SK-MEL-5 (cell line): ENCODE data around the gene ATP6V0A1. TPM values are rescaled to one million over a fixed set of nuclear protein-coding genes. Genes with fewer than 3 reads are reported as not detected.
"Not testable (repeated sequence)": the region's sequence is repeated elsewhere in the genome, so short reads cannot be mapped to it uniquely, and the experiment has no call there.

ENCODE experiments used
- DNase-seq: peaks from one replicate; pipeline ENCODE4 v3.0.0-alpha.2; 2016; ENCODE audit warnings: low read depth, low spot score
- in situ Hi-C: cut with HindIII; loops from 2 replicates; pipeline ENCODE4 v1.10.0; 2016; ENCODE audit warnings: low sequenced_read_pairs, high pct_unique_total_duplicates, low pct_unique_long_range_greater_than_20kb
- total RNA-seq: library from RNA; depleted of rRNA; stranded (reverse); fragments of >200 nt; shearing (Covaris generic); gene quantifications from 2 replicates; pipeline ENCODE4 v1.2.3, GENCODE V29; 2014

The ATP6V0A1 gene
- total RNA-seq, 1 experiment from 2014 or later = 59.0 TPM

GRCh38 chr17:42522263-42522790, 63.6 kb downstream of the ATP6V0A1 start:
- in situ Hi-C loops = loop anchor here (25.0 kb wide), 1 partner anchor 210 kb away; no protein-coding TSS in a partner anchor
- DNase-seq = no peak

DNA sequence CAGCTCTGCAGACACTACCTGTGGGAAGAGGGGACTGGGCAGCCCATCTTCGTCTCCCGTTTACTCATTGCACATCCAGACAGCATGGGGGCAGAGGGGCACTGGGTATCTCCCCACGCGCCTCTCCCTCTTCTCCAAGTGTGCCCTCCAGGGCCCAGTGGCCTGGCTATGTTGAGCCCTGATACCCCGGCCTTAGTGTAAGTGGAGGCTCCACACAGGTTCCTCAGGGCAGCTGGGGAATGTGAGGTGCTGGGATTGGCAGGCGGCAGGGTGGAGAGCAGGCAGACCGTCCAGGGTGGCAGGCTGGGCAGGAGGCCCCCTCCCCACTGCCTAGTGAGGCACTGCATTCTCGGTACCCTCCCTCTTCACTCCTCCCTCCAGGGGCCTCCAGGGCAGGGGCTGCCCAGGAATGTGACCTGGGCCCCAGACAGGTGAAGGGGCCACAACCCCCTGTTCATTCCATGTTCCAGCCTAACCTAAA, 64.2 kb downstream of the ATP6V0A1 start:
- DNase-seq = no peak
- in situ Hi-C loops = loop anchor here (25.0 kb wide), 1 partner anchor 211 kb away; no protein-coding TSS in a partner anchor

DNA sequence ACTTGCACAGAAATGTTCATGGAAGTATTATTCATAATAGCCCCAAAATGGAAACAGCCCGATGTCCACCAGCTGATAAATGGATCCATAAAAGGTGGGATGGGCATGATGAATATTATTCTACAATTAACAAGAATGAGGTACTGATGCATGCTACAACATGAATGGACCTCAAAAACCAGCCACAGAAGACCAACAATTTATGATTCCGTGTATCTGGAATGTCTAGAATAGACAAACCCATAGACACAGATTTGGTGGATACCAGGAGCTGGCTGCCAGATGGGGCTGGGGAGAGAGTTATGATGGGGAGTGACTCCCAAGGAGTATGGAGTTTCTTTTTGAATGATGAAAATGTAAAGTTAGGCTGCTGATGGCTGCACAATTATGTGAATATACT, 66.5 kb downstream of the ATP6V0A1 start:
- DNase-seq = no peak

DNA sequence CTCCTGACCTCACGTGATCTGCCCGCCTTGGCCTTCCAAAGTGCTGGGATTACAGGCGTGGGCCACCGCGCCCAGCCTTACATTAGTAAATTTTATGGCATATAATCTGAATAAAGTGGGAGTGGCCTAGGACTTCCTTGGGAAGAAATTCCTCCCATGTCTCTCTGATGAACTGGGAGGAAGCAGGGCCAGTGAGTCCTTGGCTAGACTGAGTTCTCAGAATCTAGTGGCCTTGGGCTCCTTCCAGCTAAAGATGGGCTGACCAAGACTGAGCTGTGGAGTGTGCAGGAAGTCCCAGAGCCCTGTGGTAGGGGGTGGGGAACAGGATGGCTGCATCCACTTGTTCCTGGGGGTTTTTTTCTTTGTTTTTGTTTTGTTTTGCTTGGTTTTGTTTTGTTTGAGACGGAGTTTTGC, 67.4 kb downstream of the ATP6V0A1 start:
- in situ Hi-C loops = no loop called here
- DNase-seq = no peak

More for the DNA sequence above, 66.5 kb downstream of the ATP6V0A1 start:
- in situ Hi-C loops = no loop called here

GRCh38 chr17:42527932-42528331, 69.3 kb downstream of the ATP6V0A1 start:
- in situ Hi-C loops = no loop called here
- DNase-seq = no peak

- in situ Hi-C loops = no loop called here
- DNase-seq = no peak
These were observed 70.4 kb downstream of the ATP6V0A1 start for GRCh38 chr17:42529061-42529460.

- DNase-seq = no peak
- in situ Hi-C loops = no loop called here
These were observed 72.3 kb downstream of the ATP6V0A1 start for GRCh38 chr17:42530952-42531454.

DNA sequence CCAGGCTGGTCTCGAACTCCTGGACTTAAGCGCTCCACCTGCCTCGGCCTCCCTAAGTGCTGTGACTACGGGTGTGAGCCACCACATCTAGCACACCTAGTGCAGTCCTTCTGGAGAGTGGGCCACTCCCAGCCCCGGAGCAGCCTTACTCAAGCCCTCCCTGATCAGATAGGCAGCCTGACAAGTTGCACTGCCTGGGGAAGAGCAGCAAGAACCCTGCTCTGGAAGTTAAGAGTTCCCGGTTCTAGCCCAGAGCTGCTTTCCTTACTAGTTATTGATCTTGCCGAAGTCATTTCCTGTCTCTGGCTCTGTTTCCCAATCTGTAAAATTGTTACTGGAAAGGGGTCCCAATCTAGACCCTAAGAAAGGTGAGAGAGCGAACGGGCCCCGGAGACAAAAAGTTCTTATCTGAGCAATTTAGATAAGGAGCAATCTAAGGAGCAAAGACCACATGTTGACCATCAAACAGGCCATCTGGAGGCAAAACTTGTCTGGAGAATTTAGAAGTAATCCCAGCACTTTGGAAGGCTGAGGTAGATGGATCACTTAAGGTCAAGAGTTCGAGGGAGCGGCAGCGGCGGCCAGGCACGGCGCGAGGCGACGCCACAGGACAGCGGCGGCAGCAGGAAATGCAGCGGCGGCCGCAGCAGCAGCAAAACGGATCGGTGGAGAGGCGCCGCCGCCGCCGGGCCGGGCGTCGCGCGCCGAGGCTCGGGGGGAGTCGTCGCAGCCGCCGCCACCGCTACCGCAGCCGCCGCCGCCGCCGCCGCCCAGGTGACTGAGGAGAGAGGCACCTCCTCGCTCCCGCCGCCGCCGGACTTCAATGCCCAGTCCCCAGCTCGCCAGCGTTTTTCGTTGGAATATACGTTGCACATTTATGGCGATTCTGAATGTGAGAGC, 73.0 kb downstream of the ATP6V0A1 start:
- peak; percentile 50 for DNase-seq
- in situ Hi-C loops = no loop called here

GRCh38 chr17:42535155-42536047, 76.7 kb downstream of the ATP6V0A1 start:
- peak; percentile 36 for DNase-seq
- in situ Hi-C loops = no loop called here

GRCh38 chr17:42536048-42536371, 77.3 kb downstream of the ATP6V0A1 start, which contains the start of gene NAGLU:
Gene NAGLU (plus strand): TSS chr17:42536241. CDS start chr17:42536273, 32 bp downstream.
- in situ Hi-C loops = no loop called here
- DNase-seq = peak; percentile 95

GRCh38 chr17:42536372-42537155, 77.9 kb downstream of the ATP6V0A1 start:
- in situ Hi-C loops = no loop called here
- DNase-seq = peak; percentile 67

- no peak for DNase-seq
- in situ Hi-C loops = no loop called here
These were observed 78.6 kb downstream of the ATP6V0A1 start for GRCh38 chr17:42537156-42537805.

GRCh38 chr17:42537826-42538451, 79.3 kb downstream of the ATP6V0A1 start:
- DNase-seq = no peak
- in situ Hi-C loops = no loop called here

GRCh38 chr17:42538482-42538881, 79.8 kb downstream of the ATP6V0A1 start:
- in situ Hi-C loops = no loop called here
- DNase-seq = no peak

- in situ Hi-C loops, DNase-seq: not testable (repeated sequence)
These were observed 81.9 kb downstream of the ATP6V0A1 start for GRCh38 chr17:42540558-42540957.
